Suprapubic skin (tissue), 4 donors: Measurements from ENCODE around the gene RPS6KA1. TPM values are rescaled to one million over a fixed set of nuclear protein-coding genes. Genes with fewer than 3 reads are reported as not detected.
"Not testable (repeated sequence)": the region's sequence is repeated elsewhere in the genome, so short reads cannot be mapped to it uniquely, and the experiment has no call there.

ENCODE experiments used
- DNase-seq, 2 donors: peaks; one replicate each; pipeline ENCODE4 v3.0.0-alpha.2; 2019; ENCODE audit warnings: low spot score in 2 of 2
- H3K27ac ChIP-seq: fragments of 200-600 bp; sonication (generic); one replicate; pipeline ENCODE4 v1.5.1; 2019
- H3K27me3 ChIP-seq: fragments of 200-600 bp; sonication (generic); one replicate; pipeline ENCODE4 v1.5.1; 2019
- H3K36me3 ChIP-seq: fragments of 200-600 bp; sonication (generic); one replicate; pipeline ENCODE4 v1.5.1; 2019
- H3K4me1 ChIP-seq: fragments of 200-600 bp; sonication (generic); one replicate; pipeline ENCODE4 v1.5.1; 2019
- H3K4me3 ChIP-seq: fragments of 200-600 bp; sonication (generic); one replicate; pipeline ENCODE4 v1.5.1; 2019; ENCODE audit warnings: mild to moderate bottlenecking
- H3K9me3 ChIP-seq: fragments of 200-600 bp; sonication (generic); one replicate; pipeline ENCODE4 v1.5.1; 2019
- EP300 ChIP-seq: sonication (generic); formaldehyde crosslinking; IDR thresholded peaks from one replicate; pipeline ENCODE4 v1.6.1; 2017; ENCODE audit warnings: antibody characterized with exemption
- POLR2A ChIP-seq, 2 donors: fragments of 450-650 bp; IDR thresholded peaks; one replicate each; pipeline ENCODE4 v1.6.1; 2017; ENCODE audit warnings: antibody characterized with exemption in 2 of 2, mild to moderate bottlenecking in 2 of 2, moderate library complexity in 2 of 2
- POLR2AphosphoS5 ChIP-seq, 3 donors: sonication (generic); formaldehyde crosslinking; IDR thresholded peaks; one replicate each; pipeline ENCODE4 v1.6.1; 2017; ENCODE audit warnings: antibody characterized with exemption in 3 of 3
- WGBS: methylation state at CpG from one replicate; pipeline ENCODE4 v1.1.5; 2018; 5-methylcytosine and 5-hydroxymethylcytosine counted together
- total RNA-seq, 4 donors: library from RNA; depleted of rRNA; stranded (reverse); fragments of >200 nt; gene quantifications; one replicate each; pipeline ENCODE4 v1.1.0, GENCODE V29; 2016
- TF ChIP-seq, protein P1 (sequence below), 2 donors: fragments of 200-600 bp in 1 of 2; fragments of 450-650 bp in 1 of 2; sonication (generic) in 1 of 2; IDR thresholded peaks; one replicate each; pipeline ENCODE4 v1.5.1; 2016 to 2019; ENCODE audit warnings: antibody characterized with exemption in 2 of 2, mild to moderate bottlenecking in 1 of 2, moderate library complexity in 1 of 2

RPS6KA1 gene
- total RNA-seq, 4 donors from 2014 or later = 37.8 to 50.9 (median 43.7) TPM

DNA sequence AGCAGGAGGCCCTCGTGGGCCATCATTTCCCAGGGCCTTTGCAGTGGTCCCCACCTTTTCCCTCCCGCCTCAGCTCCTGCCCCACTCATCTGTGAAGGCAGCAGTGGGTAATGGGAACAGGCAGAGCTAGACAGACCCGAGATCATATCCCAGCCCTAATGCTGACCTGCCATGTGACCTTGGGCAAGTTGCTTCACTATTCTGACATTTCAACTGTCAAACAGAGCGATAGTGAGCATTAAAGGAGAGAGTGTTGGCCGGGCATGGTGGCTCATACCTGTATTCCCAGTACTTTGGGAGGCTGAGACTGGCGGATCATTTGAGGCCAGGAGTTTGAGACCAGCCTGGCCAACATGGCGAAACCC is 51.7 kb downstream of the RPS6KA1 start:
- TF ChIP-seq EP300 (no peak), POLR2A (IDR thresholded peaks at IDR 0.05) (no peak), POLR2AphosphoS5 (IDR thresholded peaks at IDR 0.05) (no peak)
- TF ChIP-seq, protein P1, sequence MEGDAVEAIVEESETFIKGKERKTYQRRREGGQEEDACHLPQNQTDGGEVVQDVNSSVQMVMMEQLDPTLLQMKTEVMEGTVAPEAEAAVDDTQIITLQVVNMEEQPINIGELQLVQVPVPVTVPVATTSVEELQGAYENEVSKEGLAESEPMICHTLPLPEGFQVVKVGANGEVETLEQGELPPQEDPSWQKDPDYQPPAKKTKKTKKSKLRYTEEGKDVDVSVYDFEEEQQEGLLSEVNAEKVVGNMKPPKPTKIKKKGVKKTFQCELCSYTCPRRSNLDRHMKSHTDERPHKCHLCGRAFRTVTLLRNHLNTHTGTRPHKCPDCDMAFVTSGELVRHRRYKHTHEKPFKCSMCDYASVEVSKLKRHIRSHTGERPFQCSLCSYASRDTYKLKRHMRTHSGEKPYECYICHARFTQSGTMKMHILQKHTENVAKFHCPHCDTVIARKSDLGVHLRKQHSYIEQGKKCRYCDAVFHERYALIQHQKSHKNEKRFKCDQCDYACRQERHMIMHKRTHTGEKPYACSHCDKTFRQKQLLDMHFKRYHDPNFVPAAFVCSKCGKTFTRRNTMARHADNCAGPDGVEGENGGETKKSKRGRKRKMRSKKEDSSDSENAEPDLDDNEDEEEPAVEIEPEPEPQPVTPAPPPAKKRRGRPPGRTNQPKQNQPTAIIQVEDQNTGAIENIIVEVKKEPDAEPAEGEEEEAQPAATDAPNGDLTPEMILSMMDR (IDR thresholded peaks at IDR 0.05) = no peak
- H3K9me3 ChIP-seq = no peaks in the 10 kb centered on the region
- H3K27ac ChIP-seq = no peak overlapping the region
- DNase-seq = no peak
- 79% methylated on average over 7 of the region's 7 CpGs for WGBS
- H3K36me3 ChIP-seq = no peaks in the 10 kb centered on the region
- no peaks in the 10 kb centered on the region for H3K27me3 ChIP-seq
- no peaks in the 10 kb centered on the region for H3K4me1 ChIP-seq
- H3K4me3 ChIP-seq = no peak overlapping the region

DNA sequence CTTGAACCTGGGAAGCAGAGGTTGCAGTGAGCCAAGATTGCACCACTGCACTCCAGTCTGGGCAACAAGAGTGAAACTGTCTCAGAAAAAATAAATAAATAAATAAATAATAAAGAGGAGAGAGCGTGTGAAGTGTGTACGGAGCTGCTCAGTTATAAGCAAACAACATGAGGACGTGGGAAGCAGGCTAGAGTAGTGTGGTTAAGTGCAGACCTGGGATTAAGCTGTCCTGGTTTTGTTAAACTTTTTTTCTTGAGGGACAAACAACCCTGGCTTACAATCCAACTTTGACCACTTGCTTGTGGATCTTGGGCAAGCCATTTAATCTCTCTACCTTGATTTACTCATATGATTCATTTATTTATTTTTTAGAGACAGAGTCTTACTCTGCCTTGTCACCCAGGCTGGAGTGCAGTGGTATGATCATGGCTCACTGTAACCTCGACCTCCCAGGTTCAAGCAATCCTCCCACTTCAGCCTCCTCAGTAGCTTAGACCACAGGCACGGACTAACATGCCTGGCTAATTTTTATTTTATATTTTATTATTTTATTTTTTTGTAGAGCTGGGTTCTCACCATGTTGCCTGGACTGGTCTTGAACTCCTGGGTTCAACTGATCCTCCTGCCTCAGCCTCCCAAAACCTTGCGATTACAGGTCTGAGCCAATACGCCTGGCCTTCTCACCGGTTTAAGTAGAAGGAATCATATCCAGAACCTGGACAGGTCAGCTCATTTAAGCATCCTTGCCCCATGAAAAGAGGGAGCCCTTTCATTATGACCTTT is 52.7 kb downstream of the RPS6KA1 start:
- no peaks in the 10 kb centered on the region for H3K27me3 ChIP-seq
- no peaks in the 10 kb centered on the region for H3K4me1 ChIP-seq
- DNase-seq = no peak
- H3K27ac ChIP-seq = no peak overlapping the region
- WGBS = 85% methylated on average over 8 of the region's 8 CpGs
- no peaks in the 10 kb centered on the region for H3K9me3 ChIP-seq
- no peak for TF ChIP-seq POLR2A (IDR thresholded peaks at IDR 0.05)
- H3K4me3 ChIP-seq = no peak overlapping the region
- no peaks in the 10 kb centered on the region for H3K36me3 ChIP-seq

DNA sequence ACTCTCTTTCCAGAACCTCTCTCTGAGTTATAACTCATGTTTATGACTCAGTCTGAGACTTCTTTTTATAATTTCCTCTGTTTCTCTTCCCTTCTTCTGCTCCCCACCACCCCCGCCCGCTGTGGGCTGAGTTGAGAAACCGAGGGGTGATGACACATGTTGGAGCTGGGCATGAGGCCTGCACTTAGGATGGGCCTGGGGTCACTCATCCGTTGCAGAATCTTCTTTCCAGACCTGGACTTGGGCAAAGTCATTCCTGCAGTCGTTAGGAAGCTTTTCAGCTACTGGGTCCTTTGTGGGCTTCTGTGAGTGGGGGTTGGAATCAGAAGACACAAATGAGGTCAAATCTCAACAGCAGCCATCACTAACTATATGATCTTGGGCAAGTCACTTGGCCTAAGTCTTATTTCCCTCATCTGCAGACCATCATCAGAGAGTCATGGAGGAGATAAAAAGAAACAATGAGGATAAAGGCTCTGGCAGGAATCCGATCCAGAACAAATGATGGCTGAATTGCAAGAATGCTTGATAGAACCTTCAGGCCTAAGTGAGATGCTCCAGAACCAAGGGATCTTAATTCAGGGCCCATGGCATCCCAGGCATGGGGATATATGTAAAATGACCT is 53.4 kb downstream of the RPS6KA1 start:
- no peaks in the 10 kb centered on the region for H3K36me3 ChIP-seq
- TF ChIP-seq POLR2AphosphoS5 (IDR thresholded peaks at IDR 0.05) (no peak), POLR2A (IDR thresholded peaks at IDR 0.05) (no peak), EP300 (no peak)
- TF ChIP-seq, protein P1 (IDR thresholded peaks at IDR 0.05) = no peak
- no peak overlapping the region for H3K27ac ChIP-seq
- DNase-seq = no peak
- 72% methylated on average over 6 of the region's 6 CpGs for WGBS
- no peaks in the 10 kb centered on the region for H3K27me3 ChIP-seq
- no peaks in the 10 kb centered on the region for H3K9me3 ChIP-seq
- H3K4me3 ChIP-seq = no peak overlapping the region
- no peaks in the 10 kb centered on the region for H3K4me1 ChIP-seq

DNA sequence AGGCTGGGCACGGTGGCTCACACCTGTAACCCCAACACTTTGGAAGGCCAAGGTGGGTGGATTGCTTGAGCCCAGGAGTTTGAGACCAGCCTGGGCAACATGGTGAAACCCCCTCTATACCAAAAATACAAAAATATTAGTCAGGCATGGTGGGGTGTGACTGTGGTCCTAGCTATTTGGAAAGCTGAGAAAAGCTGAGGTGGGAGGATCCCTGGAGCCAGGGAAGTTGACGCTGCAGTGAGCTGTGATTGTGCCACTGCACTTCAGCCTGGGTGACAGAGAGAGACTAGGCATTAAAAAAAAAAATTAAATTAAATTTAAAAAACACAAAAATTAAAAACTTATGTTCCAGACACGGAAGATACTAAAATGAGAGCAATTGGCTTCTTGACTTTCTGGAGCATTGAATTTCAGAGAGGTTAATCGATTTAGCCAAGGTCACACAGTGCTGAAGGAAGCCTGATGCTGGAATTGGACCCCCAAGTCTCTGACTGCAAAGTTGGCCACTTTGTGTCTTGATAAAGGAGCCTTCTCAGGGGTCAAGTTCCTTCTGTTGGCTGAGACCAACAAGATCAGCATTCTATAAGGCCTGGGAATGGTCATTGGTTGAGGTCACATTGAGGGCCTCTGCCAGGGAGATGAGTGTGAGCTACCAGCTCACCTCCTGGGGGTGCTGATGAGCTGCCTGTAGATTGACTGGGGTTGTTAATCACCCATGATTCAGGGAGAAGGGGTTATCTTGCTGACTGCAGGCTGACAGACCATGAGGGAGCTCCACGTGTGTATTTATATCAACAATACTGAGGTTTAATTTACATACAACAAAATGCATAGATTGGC is 54.3 kb downstream of the RPS6KA1 start:
- no peak for TF ChIP-seq EP300
- no peak for TF ChIP-seq POLR2AphosphoS5 (IDR thresholded peaks at IDR 0.05)
- TF ChIP-seq, protein P1 (IDR thresholded peaks at IDR 0.05) = no peak
- no peak for TF ChIP-seq POLR2A (IDR thresholded peaks at IDR 0.05)
- H3K4me3 ChIP-seq = no peak overlapping the region
- no peak for DNase-seq
- H3K4me1 ChIP-seq = no peaks in the 10 kb centered on the region
- 84% methylated on average over 5 of the region's 5 CpGs for WGBS
- no peaks in the 10 kb centered on the region for H3K27me3 ChIP-seq
- no peak overlapping the region for H3K27ac ChIP-seq
- no peaks in the 10 kb centered on the region for H3K36me3 ChIP-seq
- H3K9me3 ChIP-seq = no peaks in the 10 kb centered on the region

DNA sequence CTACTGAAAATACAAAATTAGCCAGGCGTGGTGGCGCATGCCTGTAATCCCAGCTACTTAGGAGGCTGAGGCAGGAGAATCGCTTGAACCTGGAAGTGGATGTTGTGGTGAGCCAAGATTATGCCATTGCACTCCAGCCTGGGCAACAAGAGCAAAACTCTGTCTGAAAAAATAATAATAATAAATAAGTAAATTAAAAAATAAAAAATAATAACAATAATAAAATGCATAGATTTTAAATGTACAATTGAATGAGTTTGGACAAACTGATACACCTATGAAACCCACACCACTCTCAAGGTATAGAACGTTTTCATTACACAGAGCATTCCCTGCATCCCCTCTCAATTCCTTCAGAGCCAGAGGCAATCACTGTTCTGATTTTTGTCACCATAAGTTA is 55.0 kb downstream of the RPS6KA1 start:
- 89% methylated on average over 4 of the region's 4 CpGs for WGBS
- H3K4me3 ChIP-seq = not testable (repeated sequence)

DNA sequence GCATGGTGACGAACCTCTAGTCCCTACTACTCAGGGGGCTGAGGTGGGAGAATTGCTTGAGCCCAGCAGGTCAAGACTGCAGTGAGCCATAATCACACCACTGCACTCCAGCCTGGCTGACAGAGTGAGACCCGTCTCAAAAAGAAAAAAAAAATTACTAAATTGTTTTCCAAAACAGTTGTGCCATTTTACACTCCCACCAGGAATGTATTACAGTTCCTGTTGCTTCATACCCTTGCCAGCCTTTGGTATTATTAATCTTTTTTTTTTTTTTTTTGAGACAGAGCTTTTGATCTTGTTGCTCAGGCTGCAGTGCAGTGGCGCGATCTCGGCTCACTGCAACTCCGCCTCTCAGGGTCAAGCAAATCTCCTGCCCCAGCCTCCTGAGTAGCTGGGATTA is 55.9 kb downstream of the RPS6KA1 start:
- no peak overlapping the region for H3K27ac ChIP-seq
- 78% methylated on average over 6 of the region's 6 CpGs for WGBS
- H3K9me3 ChIP-seq = no peaks in the 10 kb centered on the region
- no peaks in the 10 kb centered on the region for H3K36me3 ChIP-seq
- H3K4me1 ChIP-seq = no peaks in the 10 kb centered on the region
- peak in 1 of 2 donors; percentile 20 for DNase-seq
- H3K27me3 ChIP-seq = no peaks in the 10 kb centered on the region
- no peak overlapping the region for H3K4me3 ChIP-seq
- TF ChIP-seq EP300 = no peak
- TF ChIP-seq, protein P1 (IDR thresholded peaks at IDR 0.05) = no peak

More for the DNA sequence above, 55.0 kb downstream of the RPS6KA1 start:
- not testable (repeated sequence) for DNase-seq, H3K4me1 ChIP-seq, H3K27me3 ChIP-seq, H3K36me3 ChIP-seq, H3K9me3 ChIP-seq, H3K27ac ChIP-seq
